Natural killer cell (primary cell): ENCODE data around the gene NFKBIB. TPM values are rescaled to one million over a fixed set of nuclear protein-coding genes. Genes with fewer than 3 reads are reported as not detected.

Experiments
- ATAC-seq, 3 donors: fragments of 150-1000 bp in 2 of 3; fragments of 200-7000 bp in 1 of 3; cut with Tn5 transposase; 1 replicate in 1 of 3; 2 replicates in 2 of 3; pipeline ENCODE4 v1.10.0; 2021; ENCODE audit warnings: mild to moderate bottlenecking in 2 of 3, moderate library complexity in 2 of 3
- DNase-seq, 2 donors: peaks; one replicate each; pipeline versions ENCODE4 v3.0.0 to v3.0.0-alpha.2; 2013 to 2021; ENCODE audit warnings: mixed read lengths in 1 of 2
- H3K27ac ChIP-seq: one replicate; pipeline ENCODE4 v1.5.1; 2013; ENCODE audit warnings: mild to moderate bottlenecking, low read length
- H3K27me3 ChIP-seq: one replicate; pipeline ENCODE4 v1.6.1; 2013; ENCODE audit warnings: low read length; ENCODE audit not compliant: control insufficient read depth, insufficient read depth
- H3K36me3 ChIP-seq: one replicate; pipeline ENCODE4 v1.6.1; 2013; ENCODE audit warnings: low read length; ENCODE audit not compliant: control insufficient read depth, insufficient read depth
- H3K4me1 ChIP-seq: one replicate; pipeline ENCODE4 v1.6.1; 2013; ENCODE audit warnings: low read length; ENCODE audit not compliant: control insufficient read depth, insufficient read depth
- H3K4me3 ChIP-seq: one replicate; pipeline ENCODE4 v1.5.1; 2013; ENCODE audit warnings: low read length
- H3K9me3 ChIP-seq: one replicate; pipeline ENCODE4 v1.6.1; 2013; ENCODE audit warnings: low read length; ENCODE audit not compliant: control insufficient read depth, insufficient read depth
- H3K27ac Mint-ChIP-seq, 2 donors: one replicate each; pipeline ENCODE4 v1.8.0; 2022; ENCODE audit warnings: mild to moderate bottlenecking in 2 of 2, mixed read lengths in 2 of 2, moderate library complexity in 1 of 2
- H3K27me3 Mint-ChIP-seq, 2 donors: one replicate each; pipeline ENCODE4 v1.8.0; 2022; ENCODE audit warnings: low read depth in 2 of 2, mixed read lengths in 2 of 2
- H3K36me3 Mint-ChIP-seq: one replicate; pipeline ENCODE4 v1.8.0; 2022; ENCODE audit warnings: mixed read lengths
- H3K4me1 Mint-ChIP-seq, 2 donors: one replicate each; pipeline ENCODE4 v1.8.0; 2022; ENCODE audit warnings: mixed read lengths in 2 of 2
- H3K4me3 Mint-ChIP-seq: one replicate; pipeline ENCODE4 v1.8.0; 2022; ENCODE audit warnings: mild to moderate bottlenecking, moderate library complexity, mixed read lengths
- H3K9me3 Mint-ChIP-seq, 2 donors: one replicate each; pipeline ENCODE4 v1.8.0; 2022; ENCODE audit warnings: mixed read lengths in 2 of 2
- CTCF ChIP-seq: fragments of 200-600 bp; IDR thresholded peaks from one replicate; pipeline ENCODE4 v1.8.0; 2022; ENCODE audit warnings: antibody characterized with exemption
- WGBS: methylation state at CpG from one replicate; pipeline ENCODE4 v1.1.7; 2013; ENCODE audit warnings: missing lambda C conversion rate; ENCODE audit not compliant: insufficient coverage; 5-methylcytosine and 5-hydroxymethylcytosine counted together
- intact Hi-C: fragments of 100-400 bp; cut with micrococcal nuclease; formaldehyde crosslinking; loops from one replicate; pipeline ENCODE4 v1.14.2; 2022
- total RNA-seq, 4 donors: library from RNA; stranded (reverse); fragments of 120-200 nt in 1 of 4; gene quantifications; one replicate each; pipeline versions ENCODE4 v1.2.3 to v1.2.4, GENCODE V29; 2013 to 2022

Gene NFKBIB
- 100 to 1,000 TPM in 2 of 3 donors, 10 to 100 TPM in 1; 78.0 to 125 (median 118) TPM for total RNA-seq
- total RNA-seq (2013), result 26.3 TPM

GRCh38 chr19:38899447-38900201 lies at the start of gene NFKBIB, which contains the start of gene SIRT2:
NFKBIB (plus strand) TSS chr19:38899969; CDS start chr19:38900033, 64 bp downstream.
SIRT2 (minus strand) TSS chr19:38899618; CDS start chr19:38899521, 97 bp downstream.
- no peak for TF ChIP-seq CTCF
- Mint-ChIP-seq H3K36me3 (no peaks in the 10 kb centered on the region), H3K4me1 (peaks cover 64 to 65% of the 10 kb centered on the region in 2 donors), H3K9me3 (no peaks in the 10 kb centered on the region), H3K27ac (peak within 1 kb of the TSS; percentile 96 to 98), H3K27me3 (no peaks in the 10 kb centered on the region), H3K4me3 (peak within 1 kb of the TSS; percentile 97)
- Histone ChIP-seq H3K27ac (peak within 1 kb of the TSS; percentile 95), H3K9me3 (peaks cover 4% of the 10 kb centered on the region), H3K27me3 (no peaks in the 10 kb centered on the region), H3K36me3 (peaks cover 6% of the 10 kb centered on the region), H3K4me1 (peaks cover 35% of the 10 kb centered on the region), H3K4me3 (peak within 1 kb of the TSS; percentile 82)
- WGBS, result under 1% methylated on average over 64 of the region's 64 CpGs
- intact Hi-C loops, result loop anchor here (1.0 to 5.0 kb wide), 6 partner anchors 21 to 67 kb away; partner anchors contain the start of genes ECH1, MRPS12, RINL and SARS2
- ATAC-seq (peak; percentile 82 to 95 (median 82)), DNase-seq (peak; percentile 97 to 100)

GRCh38 chr19:38850436-38850975 lies 49.3 kb upstream of the NFKBIB start:
- WGBS, result 0% methylated on average over 26 of the region's 26 CpGs

GRCh38 chr19:38850976-38851621 lies 48.7 kb upstream of the NFKBIB start:
- WGBS, result under 1% methylated on average over 40 of the region's 40 CpGs
- ATAC-seq (no peak), DNase-seq (peak; percentile 50 to 74)
- H3K27ac ChIP-seq, result peak overlapping the region; percentile 97
- Mint-ChIP-seq H3K27me3 (no peaks in the 10 kb centered on the region), H3K4me1 (peaks cover 48 to 61% of the 10 kb centered on the region in 2 donors), H3K27ac (peak overlapping the region; percentile 99 to 100), H3K36me3 (no peaks in the 10 kb centered on the region), H3K4me3 (peak overlapping the region; percentile 96), H3K9me3 (no peaks in the 10 kb centered on the region)
- H3K4me3 ChIP-seq, result peak overlapping the region; percentile 84
- no peak for TF ChIP-seq CTCF
- H3K27me3 ChIP-seq, result no peaks in the 10 kb centered on the region
- no peaks in the 10 kb centered on the region for H3K9me3 ChIP-seq
- intact Hi-C loops, result loop anchor here (1.0 to 5.0 kb wide), 6 partner anchors 14 to 552 kb away; partner anchors contain the start of genes ECH1, MRPS12, NFKBIB and SARS2
- peaks cover 16% of the 10 kb centered on the region for H3K36me3 ChIP-seq
- peaks cover 56% of the 10 kb centered on the region for H3K4me1 ChIP-seq

More at GRCh38 chr19:38850436-38850975, 49.3 kb upstream of the NFKBIB start:
- no peaks in the 10 kb centered on the region for H3K27me3 ChIP-seq
- Mint-ChIP-seq H3K4me3 (peak overlapping the region; percentile 96), H3K9me3 (no peaks in the 10 kb centered on the region), H3K36me3 (peaks cover 4% of the 10 kb centered on the region), H3K4me1 (peaks cover 54 to 67% of the 10 kb centered on the region in 2 donors), H3K27ac (peak overlapping the region; percentile 99 to 100), H3K27me3 (no peaks in the 10 kb centered on the region)
- intact Hi-C loops, result loop anchor here (1.0 to 5.0 kb wide), 6 partner anchors 15 to 552 kb away; partner anchors contain the start of genes ECH1, MRPS12, NFKBIB and SARS2
- TF ChIP-seq CTCF, result no peak
- H3K36me3 ChIP-seq, result peaks cover 22% of the 10 kb centered on the region
- H3K27ac ChIP-seq, result peak overlapping the region; percentile 97
- peaks cover 58% of the 10 kb centered on the region for H3K4me1 ChIP-seq
- DNase-seq, result peak in 1 of 2 donors; percentile 100
- peak; percentile 63 to 86 (median 71) for ATAC-seq
- no peaks in the 10 kb centered on the region for H3K9me3 ChIP-seq
- peak overlapping the region; percentile 84 for H3K4me3 ChIP-seq
